MM.1S (cell line): ENCODE measurements around the gene TBL1XR1.

Experiments
- DNase-seq: peaks from one replicate; pipeline ENCODE4 v3.0.0-alpha.2; 2015
- H2AFZ ChIP-seq: fragments of 300-600 bp; sonication (generic); 2 replicates; pipeline ENCODE4 v1.6.0; 2016; ENCODE audit warnings: antibody characterized with exemption, low read length
- H3F3A ChIP-seq: fragments of 300-600 bp; sonication (generic); 2 replicates; pipeline ENCODE4 v1.6.1; 2016; ENCODE audit warnings: mild to moderate bottlenecking, antibody characterized with exemption, low read length, moderate library complexity, mixed read lengths; ENCODE audit not compliant: insufficient read depth
- H3K27ac ChIP-seq: fragments of 300-600 bp; sonication (generic); 2 replicates; pipeline ENCODE4 v1.5.1; 2016; ENCODE audit warnings: mild to moderate bottlenecking, low read length
- H3K27me3 ChIP-seq: fragments of 300-600 bp; sonication (generic); replicated peaks from 2 replicates; pipeline ENCODE4 v1.6.0; 2016; ENCODE audit warnings: low read length; ENCODE audit not compliant: insufficient read depth
- H3K36me3 ChIP-seq: fragments of 300-600 bp; sonication (generic); replicated peaks from 2 replicates; pipeline ENCODE4 v1.6.1; 2016; ENCODE audit warnings: mild to moderate bottlenecking, low read length, mixed read lengths; ENCODE audit not compliant: insufficient read depth
- H3K4me1 ChIP-seq: fragments of 300-600 bp; sonication (generic); 2 replicates; pipeline ENCODE4 v1.6.1; 2016; ENCODE audit warnings: low read length, mixed read lengths
- H3K4me2 ChIP-seq: fragments of 300-600 bp; sonication (generic); 2 replicates; pipeline ENCODE4 v1.6.0; 2016; ENCODE audit warnings: low read depth, low read length
- H3K4me3 ChIP-seq: fragments of 300-600 bp; sonication (generic); 2 replicates; pipeline ENCODE4 v1.5.1; 2016; ENCODE audit warnings: low read length, mixed read lengths
- H3K79me2 ChIP-seq: fragments of 300-600 bp; sonication (generic); 2 replicates; pipeline ENCODE4 v1.6.1; 2016; ENCODE audit warnings: mixed run types, low read length, mixed read lengths
- H3K9ac ChIP-seq: fragments of 300-600 bp; sonication (generic); 2 replicates; pipeline ENCODE4 v1.6.1; 2016; ENCODE audit warnings: low read length, mixed read lengths
- H3K9me2 ChIP-seq: fragments of 300-600 bp; sonication (generic); replicated peaks from 2 replicates; pipeline ENCODE4 v1.6.1; 2016; ENCODE audit warnings: mild to moderate bottlenecking, low read length, mixed read lengths; ENCODE audit not compliant: insufficient read depth
- H3K9me3 ChIP-seq: fragments of 300-600 bp; sonication (generic); replicated peaks from 2 replicates; pipeline ENCODE4 v1.6.1; 2016; ENCODE audit warnings: mild to moderate bottlenecking, low read length, mixed read lengths; ENCODE audit not compliant: insufficient read depth
- H4K20me1 ChIP-seq: fragments of 300-600 bp; sonication (generic); 2 replicates; pipeline ENCODE4 v1.6.1; 2016; ENCODE audit warnings: mild to moderate bottlenecking, low read length, moderate library complexity, mixed read lengths; ENCODE audit not compliant: insufficient read depth
- CTCF ChIP-seq: fragments of 300-600 bp; sonication (generic); IDR thresholded peaks from 2 replicates; pipeline ENCODE4 v1.5.1; 2016; ENCODE audit warnings: antibody characterized with exemption, low read length, mixed read lengths
- EZH2 ChIP-seq: fragments of 300-600 bp; sonication (generic); optimal IDR thresholded peaks from 2 replicates; pipeline ENCODE3; 2017; ENCODE audit warnings: low read depth, mild to moderate bottlenecking, antibody characterized with exemption, low read length, mixed read lengths
- EZH2phosphoT487 ChIP-seq: fragments of 300-600 bp; sonication (generic); IDR thresholded peaks from 2 replicates; pipeline ENCODE4 v1.6.1; 2018; ENCODE audit warnings: antibody characterized with exemption, low read length

TBL1XR1 gene

DNA sequence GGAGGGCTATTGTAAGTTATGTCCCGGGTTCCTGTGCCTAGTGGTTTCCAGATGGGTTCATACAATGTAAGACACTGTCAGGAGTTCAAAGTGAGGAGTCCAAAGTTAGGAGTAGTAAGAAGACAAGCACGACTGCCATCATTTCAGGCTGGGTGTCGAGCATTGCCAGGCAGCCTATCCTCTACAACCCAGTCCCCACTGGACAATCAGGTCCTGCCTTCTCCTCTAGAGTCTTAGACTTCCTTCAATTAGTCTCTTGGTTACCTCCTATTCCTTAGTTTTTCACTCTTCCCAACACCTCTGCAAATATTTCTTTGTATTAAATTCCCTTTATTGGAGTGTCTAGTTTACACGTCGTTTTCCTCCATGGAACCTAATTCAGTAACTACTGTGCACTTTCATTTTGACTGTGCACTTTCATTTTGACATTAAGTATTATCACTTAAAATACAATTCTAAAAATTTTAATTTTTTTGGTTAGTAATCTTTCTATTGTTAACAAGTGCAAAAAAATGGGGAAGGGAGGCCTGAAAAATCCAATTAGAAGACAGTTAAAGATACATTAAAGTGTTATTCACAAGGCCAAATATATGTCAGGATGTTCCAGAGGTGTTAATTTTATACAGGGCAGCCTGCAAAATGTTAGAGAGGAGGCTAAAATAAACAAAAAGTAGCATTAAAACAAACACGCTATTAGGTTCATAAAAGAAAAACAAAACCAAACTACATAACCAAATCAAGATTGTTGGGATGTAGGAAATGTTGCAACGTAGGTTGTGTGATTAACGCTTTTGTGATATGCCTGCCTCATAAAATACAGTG is 155.3 kb downstream of the TBL1XR1 start:
- H3F3A ChIP-seq, result peaks cover 33% of the 10 kb centered on the region
- TF ChIP-seq EZH2phosphoT487 (no peak), EZH2 (no peak), CTCF (no peak)
- H3K9ac ChIP-seq, result no peak overlapping the region
- H3K36me3 ChIP-seq, result peaks cover 36% of the 10 kb centered on the region
- no peaks in the 10 kb centered on the region for H4K20me1 ChIP-seq
- no peaks in the 10 kb centered on the region for H3K9me3 ChIP-seq
- no peak overlapping the region for H3K27ac ChIP-seq
- peaks cover 98% of the 10 kb centered on the region for H3K79me2 ChIP-seq
- no peaks in the 10 kb centered on the region for H3K9me2 ChIP-seq
- no peak overlapping the region for H3K4me3 ChIP-seq
- peaks cover 38% of the 10 kb centered on the region for H3K4me1 ChIP-seq
- no peak for DNase-seq
- H3K27me3 ChIP-seq, result no peaks in the 10 kb centered on the region
- no peak overlapping the region for H2AFZ ChIP-seq
- no peak overlapping the region for H3K4me2 ChIP-seq

GRCh38 chr3:177041021-177041729 is 156.1 kb downstream of the TBL1XR1 start:
- H3K27ac ChIP-seq, result peak overlapping the region; percentile 18; the same call in 1 of the 2 replicates
- H3K4me1 ChIP-seq, result peaks cover 38% of the 10 kb centered on the region
- H3F3A ChIP-seq, result peaks cover 34% of the 10 kb centered on the region
- H3K27me3 ChIP-seq, result no peaks in the 10 kb centered on the region
- TF ChIP-seq CTCF (no peak), EZH2phosphoT487 (no peak), EZH2 (no peak)
- H3K79me2 ChIP-seq, result peaks cover 98% of the 10 kb centered on the region
- no peak for DNase-seq
- no peaks in the 10 kb centered on the region for H4K20me1 ChIP-seq
- H3K9me2 ChIP-seq, result no peaks in the 10 kb centered on the region
- H2AFZ ChIP-seq, result no peak overlapping the region
- peaks cover 38% of the 10 kb centered on the region for H3K36me3 ChIP-seq
- no peak overlapping the region for H3K4me2 ChIP-seq
- H3K4me3 ChIP-seq, result no peak overlapping the region
- no peaks in the 10 kb centered on the region for H3K9me3 ChIP-seq
- H3K9ac ChIP-seq, result no peak overlapping the region

DNA sequence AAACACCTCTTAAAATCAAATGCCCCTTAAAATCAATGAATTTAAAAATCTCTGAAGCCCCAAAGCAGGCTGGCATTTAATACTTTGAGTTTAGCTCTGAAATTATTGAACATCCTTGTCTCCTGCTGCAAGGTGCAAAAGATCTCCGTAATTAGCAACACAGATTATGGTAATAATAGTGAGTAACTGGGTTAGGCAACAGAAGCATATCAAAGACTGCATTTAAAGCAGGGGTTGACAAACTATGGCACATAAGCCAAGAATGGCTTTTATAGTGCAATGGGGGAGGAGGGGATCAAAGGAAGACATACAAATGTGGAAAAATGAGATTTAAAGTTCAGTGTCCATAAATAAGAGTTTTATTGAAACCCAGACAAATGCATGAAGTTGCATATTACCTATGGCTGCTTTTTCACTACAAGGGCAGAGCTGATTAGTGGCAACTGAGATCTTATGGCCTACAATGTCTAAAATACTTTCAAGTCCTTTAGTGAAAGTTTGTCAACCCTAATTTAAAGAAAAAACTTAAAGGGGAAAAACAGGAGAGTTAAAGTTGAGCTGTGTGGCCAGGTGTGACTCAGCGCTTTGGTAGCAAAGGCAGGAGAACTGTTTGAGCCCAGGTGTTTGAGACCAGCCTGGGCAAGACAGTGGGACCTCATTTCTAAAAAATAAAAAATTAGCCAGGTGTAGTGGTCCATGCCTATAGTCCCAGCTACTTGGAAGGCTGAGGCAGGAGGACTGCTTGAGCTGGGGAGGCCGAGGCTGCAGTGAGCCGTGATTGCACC is 157.6 kb downstream of the TBL1XR1 start:
- Histone ChIP-seq H3K27ac (peak overlapping the region; percentile 19; the same call in 1 of the 2 replicates), H3K27me3 (no peaks in the 10 kb centered on the region), H3F3A (peaks cover 41% of the 10 kb centered on the region), H3K9me3 (no peaks in the 10 kb centered on the region), H4K20me1 (no peaks in the 10 kb centered on the region), H3K79me2 (peaks cover 98% of the 10 kb centered on the region), H3K4me2 (no peak overlapping the region), H3K4me1 (peaks cover 38% of the 10 kb centered on the region), H3K36me3 (peaks cover 32% of the 10 kb centered on the region), H3K9me2 (no peaks in the 10 kb centered on the region), H3K9ac (no peak overlapping the region), H2AFZ (no peak overlapping the region), H3K4me3 (no peak overlapping the region)
- TF ChIP-seq CTCF, result no peak
- no peak for TF ChIP-seq EZH2
- TF ChIP-seq EZH2phosphoT487, result no peak
- peak; percentile 57 for DNase-seq
